PC-3 (cell line): Measurements from ENCODE around the gene SEC63.

Experiments used
- EZH2 ChIP-seq: fragments of 300-600 bp; sonication (generic); IDR thresholded peaks from one replicate; pipeline ENCODE4 v1.6.1; 2017; ENCODE audit warnings: antibody characterized with exemption, mild to moderate bottlenecking, low read length; ENCODE audit not compliant: unreplicated experiment
- TF ChIP-seq, protein P1 (sequence below): fragments of 300-600 bp; sonication (generic); conservative IDR thresholded peaks from 2 replicates; pipeline ENCODE4 v1.5.1; 2017; ENCODE audit warnings: antibody characterized with exemption, low read depth, mild to moderate bottlenecking, low read length

GRCh38 chr6:107987805-107988204 is 29.8 kb upstream of the SEC63 start:
- TF ChIP-seq, protein P1, sequence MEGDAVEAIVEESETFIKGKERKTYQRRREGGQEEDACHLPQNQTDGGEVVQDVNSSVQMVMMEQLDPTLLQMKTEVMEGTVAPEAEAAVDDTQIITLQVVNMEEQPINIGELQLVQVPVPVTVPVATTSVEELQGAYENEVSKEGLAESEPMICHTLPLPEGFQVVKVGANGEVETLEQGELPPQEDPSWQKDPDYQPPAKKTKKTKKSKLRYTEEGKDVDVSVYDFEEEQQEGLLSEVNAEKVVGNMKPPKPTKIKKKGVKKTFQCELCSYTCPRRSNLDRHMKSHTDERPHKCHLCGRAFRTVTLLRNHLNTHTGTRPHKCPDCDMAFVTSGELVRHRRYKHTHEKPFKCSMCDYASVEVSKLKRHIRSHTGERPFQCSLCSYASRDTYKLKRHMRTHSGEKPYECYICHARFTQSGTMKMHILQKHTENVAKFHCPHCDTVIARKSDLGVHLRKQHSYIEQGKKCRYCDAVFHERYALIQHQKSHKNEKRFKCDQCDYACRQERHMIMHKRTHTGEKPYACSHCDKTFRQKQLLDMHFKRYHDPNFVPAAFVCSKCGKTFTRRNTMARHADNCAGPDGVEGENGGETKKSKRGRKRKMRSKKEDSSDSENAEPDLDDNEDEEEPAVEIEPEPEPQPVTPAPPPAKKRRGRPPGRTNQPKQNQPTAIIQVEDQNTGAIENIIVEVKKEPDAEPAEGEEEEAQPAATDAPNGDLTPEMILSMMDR, result no peak
- TF ChIP-seq EZH2, result no peak
